ENCODE data around the gene IL36G.

IL36G gene

DNA sequence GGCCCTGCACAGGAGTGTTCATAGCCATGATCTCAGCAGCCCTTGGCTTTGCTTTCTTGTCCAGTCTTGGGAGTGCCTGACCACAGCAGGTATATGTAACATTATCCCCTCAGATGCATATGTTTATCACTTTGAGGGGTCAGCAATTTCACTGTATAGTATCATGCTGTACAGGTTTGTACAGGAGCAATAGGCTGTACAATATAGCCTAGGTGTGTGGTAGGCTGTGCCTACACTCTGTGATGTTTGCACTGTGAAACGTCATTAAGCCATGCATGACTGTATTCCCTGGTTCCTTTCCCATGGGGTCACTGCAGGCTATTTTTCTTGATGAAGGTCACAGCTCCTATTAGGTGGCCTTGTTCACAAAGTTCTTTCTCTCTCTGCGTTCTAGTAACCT, 4.7 kb upstream of the IL36G start:
- no peak for DNase-seq

DNA sequence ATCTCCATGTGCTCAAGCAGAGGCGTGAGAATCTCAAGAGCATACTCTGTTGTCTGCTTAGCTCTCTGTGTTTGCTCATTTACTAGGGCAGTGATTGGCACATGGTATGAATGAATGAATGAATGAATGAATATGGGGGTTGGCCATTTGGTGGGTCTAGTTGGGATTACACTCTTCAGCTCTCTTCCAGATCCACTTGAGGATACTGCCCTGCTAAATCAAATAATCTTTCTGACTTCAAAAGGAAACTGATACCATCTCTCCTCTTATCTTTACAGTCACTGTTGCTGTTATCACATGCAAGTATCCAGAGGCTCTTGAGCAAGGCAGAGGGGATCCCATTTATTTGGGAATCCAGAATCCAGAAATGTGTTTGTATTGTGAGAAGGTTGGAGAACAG, 1.9 kb downstream of the IL36G start:
- DNase-seq: no peak

DNA sequence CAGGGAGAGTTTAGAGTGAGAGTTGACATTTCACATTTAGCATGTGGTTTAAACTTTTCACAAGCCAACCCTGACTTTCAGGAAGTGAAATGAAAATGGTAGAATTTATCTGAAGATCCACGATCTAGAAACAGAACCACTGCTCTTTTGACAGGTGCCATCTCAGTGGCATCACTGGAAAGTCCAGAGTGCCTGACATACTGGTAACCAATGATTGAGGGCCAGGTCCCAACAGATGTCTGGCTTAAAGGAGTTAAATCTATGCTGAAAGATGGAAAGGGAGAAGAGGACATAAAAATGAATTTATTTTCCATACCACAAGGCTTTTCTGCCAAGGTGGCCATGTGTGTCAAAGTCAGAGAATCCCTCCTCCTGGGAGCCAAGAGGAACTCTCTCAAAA, 2.7 kb downstream of the IL36G start:
- DNase-seq: no peak

DNA sequence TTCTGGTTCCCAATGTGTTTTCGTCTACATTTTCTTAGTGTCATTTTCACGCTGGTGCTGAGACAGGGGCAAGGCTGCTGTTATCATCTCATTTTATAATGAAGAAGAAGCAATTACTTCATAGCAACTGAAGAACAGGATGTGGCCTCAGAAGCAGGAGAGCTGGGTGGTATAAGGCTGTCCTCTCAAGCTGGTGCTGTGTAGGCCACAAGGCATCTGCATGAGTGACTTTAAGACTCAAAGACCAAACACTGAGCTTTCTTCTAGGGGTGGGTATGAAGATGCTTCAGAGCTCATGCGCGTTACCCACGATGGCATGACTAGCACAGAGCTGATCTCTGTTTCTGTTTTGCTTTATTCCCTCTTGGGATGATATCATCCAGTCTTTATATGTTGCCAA, 7.3 kb downstream of the IL36G start:
- no peak for DNase-seq

DNA sequence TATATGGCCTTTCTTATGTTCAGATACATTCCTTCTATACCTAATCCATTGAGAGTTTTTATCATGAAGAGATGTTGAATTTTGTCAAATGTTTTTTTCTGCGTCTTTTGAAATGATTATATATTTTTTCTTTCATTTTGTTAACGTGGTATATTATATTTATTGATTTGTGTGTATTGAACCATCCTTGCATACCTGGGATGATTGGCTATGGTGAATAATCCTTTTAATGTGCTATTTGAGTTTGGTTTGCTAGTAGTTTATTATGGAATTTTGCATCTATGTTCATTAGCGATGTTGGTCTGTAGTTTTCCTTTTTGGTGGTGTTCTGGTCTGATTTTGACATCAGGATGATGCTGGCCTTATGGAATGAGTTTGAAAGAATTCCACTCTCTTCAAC, 11.8 kb downstream of the IL36G start:
- DNase-seq: no peak

DNA sequence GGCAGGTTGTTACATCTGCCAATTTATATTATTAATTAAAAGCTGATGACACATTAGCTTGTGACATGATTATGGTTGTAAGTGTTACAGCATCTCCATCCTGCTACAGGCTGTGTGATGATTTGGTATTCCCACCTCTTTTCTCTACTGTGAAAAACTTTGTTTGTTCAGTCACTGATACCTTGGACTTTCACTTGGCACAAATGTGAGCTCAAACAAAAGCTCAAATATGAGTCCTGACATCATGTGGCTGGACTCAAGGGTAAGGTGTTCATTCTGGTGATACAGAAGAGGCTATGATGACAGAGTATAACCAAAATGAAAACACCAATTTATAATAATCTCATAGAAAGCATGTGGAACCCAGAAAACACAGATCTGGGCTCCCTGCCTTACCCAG, 16.0 kb downstream of the IL36G start:
- DNase-seq: no peak

DNA sequence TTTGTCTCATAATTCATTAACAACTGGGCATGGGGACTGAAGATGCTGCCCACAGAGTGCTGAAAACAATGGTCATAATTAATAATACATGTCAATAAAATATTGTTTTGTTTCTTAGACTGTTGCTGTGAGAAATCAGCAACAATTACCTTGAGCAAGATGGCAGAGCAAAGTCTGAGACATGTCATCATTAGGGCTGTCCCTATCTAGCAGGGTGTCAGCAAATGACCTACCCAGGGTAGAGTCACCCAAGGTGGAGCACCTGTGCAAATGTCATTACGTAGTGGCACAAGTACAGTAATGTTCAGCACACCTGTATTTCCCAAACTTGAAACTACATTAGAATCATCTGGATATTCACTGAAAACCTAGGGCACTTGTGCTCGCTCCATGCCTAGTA, 16.8 kb downstream of the IL36G start:
- no peak for DNase-seq

DNA sequence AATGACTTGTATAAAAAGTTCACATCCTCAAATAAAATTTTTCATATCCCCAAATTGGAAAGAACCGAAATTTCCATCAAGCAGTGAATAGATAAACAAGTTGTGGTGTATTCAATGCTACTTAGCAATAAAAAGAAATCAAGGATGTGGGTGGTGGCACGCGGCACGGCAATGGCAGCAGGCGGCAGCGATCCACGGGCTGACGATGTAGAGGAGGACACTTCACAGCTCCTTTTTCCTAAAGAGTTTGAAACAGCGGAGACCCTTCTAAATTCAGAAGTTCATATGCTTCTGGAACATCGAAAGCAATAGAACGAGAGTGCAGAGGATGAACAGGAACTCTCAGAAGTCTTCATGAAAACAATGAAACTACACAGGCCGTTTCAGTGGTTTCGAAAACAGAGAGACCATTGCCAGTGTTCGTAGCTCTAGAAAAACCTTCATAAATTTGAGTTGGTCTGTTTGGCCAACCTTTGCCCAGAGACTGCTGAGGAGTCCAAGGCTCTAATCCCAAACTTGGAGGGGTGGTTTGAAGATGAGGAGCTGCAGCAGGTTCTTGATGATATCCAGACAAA, 17.6 kb downstream of the IL36G start:
- no peak for DNase-seq

DNA sequence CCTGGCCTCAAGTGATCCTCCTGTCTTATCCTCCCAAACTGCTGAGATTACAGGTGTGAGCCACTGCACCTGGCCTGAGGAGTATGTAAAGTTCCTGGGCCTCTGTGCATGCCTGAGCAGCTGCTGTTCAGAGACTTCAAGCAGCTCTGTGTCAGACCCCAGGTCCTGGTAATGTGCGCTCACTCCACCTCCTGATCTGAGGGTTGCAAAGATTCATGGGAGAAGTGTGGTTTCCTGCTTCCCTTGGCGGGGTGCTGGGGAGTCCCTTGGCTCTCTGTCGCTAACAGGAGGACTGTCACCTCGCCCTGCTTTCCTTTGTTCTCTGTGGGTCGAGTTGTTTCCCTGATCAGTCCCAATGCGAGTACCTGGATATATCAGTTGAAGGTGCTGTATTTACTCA, 18.8 kb downstream of the IL36G start:
- DNase-seq: no peak

DNA sequence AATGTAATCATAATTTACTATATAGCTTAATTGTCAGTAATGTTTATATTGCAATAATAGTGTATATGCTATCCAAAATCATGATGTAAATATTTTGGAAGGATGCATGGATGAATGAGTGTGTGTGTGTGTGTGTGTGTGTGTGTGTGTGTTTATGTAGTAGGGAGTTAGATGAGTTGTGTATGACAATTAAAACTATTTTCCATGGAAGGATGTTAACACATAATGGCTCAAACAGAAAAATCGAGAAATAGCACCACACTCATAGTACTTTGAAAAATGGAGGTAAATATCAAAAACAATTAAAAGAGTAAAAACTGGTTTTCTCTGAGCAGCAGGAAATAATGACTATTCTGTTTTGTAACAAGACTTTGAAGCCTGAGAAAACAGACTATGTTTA, 19.3 kb downstream of the IL36G start:
- DNase-seq: no peak

DNA sequence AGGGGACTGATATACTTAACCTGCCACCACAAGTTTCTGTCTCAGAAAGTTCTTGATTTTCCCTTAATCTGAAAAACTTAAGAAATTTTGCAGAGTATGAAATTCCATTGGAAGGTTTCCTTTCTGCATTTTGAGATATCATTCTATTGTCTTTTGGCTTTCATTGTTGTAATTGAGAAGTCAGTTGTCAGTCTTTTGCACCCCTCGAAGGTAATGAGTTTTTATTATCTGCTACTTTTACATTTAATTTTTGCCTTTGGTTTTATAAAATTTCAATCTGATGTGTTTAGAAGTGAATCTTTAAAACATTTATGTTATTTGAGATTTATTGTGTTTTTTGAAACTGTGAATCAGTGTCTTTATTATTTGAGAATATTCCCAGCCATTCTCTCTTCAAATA, 22.6 kb downstream of the IL36G start:
- DNase-seq: no peak

DNA sequence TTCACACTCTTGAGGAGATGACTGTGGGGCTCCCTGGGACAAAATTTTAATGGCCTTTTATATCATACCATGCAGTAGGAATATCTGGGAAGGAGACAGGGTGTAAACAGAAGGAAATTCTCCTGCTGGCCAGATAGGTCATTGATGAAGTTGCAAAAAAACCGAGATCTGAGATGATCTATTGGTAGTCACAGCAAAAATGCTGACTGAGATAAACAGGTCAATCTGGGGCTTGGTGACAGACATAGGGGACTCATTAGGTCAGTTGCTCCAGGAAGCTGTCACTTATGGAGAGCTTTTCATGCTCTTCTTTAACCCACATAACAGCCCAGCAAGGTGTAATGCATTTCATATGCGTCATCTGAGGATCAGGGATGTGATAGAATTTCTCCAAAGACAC, 24.9 kb downstream of the IL36G start:
- no peak for DNase-seq

DNA sequence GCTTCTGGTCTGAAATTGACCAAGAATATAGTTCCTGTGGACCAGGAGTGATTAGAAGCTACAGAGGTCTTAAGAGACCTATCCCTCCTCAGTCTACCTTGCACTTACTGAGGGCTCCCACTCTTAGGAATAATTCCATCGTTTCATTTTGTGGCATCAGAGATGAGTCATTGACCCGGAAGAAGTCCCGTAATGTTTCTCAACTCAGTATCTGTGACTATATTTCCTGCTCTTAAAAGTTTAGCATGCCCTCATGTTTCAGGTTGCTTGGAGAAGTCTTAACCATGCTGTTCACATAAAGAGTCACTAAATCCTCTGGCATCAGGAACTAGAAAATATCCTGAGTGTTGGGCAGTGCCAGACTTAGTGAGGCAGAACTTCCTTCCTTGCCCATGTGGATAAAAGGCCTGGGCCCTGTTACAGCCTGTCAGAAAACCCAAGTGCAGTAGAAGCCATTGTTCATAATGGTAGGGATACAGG, 27.3 kb downstream of the IL36G start, which contains the start of gene IL36A:
IL36A (plus strand) TSS at position 430 of the 480 bp plus-strand sequence. CDS start 413 bp downstream, outside the sequence.
- DNase-seq: no peak

DNA sequence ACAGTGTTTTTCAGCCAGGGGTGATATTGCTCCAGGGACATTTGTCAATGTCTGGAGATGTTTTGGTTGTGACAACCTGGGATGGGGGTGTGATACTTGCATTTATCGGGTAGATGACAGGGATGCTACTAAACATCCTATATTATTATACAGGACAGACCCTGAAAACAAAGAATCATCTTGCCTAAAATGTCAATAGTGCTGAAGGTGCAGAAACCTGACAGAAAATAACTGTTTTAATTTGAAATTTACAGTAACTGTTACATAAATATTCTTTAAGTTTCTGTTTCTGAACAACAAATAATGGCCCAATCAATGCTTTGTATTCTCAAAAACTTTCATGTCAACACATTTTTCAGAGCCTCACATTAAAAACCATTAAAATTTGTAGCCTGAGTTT, 29.4 kb downstream of the IL36G start:
- DNase-seq: no peak

DNA sequence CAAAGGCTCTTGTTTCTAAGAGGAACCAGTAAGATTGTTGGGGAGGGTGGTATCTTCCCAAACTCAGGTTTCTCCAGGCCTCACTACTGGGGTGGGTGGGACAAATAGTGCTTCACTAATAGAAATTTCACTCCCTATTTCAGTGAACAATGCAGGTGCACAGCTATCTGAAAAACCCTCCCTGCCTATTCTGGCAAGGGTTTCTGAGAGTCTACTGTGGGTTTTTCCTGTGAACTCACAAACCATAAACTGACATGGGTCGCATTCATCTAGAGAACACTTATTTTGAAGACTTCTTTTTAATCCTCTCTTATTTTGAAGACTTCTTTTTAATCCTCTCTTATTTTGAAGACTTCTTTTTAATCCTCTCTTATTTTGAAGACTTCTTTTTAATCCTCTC, 31.8 kb downstream of the IL36G start:
- no peak for DNase-seq

DNA sequence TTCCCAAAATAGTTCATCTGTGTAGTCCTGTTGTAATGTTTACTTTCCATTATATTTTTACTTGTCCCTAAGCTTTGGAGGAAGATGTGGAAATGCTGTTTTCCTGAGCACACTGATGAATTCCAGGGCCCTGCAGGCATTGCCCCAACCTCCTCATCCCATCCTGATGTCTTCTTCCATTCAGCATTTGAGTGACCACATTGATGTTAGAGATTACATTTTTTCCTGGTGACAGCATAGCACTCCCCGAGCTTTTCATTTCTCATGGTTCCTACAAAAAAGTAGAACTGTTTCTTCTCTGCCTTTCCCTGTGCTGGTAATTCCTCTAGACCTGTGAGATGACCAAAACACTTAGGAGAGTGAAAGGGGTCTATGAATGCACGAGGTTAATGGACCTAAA, 32.3 kb downstream of the IL36G start:
- DNase-seq: no peak

DNA sequence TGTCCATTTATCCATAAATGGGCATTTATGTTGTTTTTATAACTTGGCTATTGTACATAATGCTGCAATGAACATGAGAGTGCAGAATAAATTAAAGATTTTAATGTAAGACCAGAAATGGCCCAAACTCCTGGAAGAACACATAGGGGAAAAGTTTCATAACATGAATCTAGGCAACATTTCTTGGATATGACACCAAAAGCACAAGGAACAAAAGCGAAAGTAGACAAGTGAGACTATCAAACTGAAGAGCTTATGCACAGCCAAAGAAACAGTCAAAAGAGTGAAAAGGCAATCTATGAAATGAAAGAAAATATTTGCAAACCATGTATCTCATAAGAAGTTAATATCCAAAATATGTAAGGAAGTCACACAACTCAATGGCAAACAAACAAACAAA, 33.3 kb downstream of the IL36G start:
- no peak for DNase-seq

DNA sequence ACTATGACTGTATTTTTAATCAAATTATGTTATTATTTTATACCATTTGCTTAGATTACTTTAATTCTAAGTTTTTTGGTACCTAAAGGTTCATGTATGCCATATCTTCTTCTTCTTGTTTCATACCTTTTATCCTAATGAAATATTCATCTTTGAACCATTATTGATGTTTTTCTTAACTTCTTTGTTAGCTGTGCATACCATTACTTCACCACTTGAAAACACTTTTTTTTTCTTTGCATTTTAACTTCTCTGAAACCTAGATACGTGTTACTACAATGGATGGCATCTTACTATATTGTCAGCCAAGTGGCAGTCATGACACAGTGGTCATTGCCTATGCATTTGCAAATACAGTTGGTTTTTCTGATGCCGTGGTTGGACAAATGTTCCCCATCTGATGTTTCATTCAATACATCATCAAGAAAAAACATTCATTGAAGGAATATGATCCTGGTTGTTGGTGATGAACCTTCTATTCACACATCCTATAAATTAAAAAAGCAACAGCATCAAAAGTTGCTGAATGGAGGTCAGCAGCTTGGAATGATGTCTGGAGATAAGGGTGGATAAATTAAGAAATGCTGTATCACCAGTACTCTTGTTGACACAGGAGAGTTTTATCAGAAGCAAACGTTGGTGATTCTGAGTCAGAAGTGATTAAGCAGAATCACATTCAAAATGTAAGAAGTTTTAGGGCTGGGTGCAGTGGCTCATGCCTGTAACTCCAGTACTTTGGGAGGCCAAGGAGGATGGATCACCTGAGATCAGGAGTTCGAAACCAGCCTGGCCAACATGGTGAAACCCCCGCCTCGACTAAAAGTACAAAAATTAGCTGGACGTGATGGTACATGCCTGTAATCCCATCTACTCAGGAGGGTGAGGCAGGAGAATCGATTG, 34.9 kb downstream of the IL36G start:
- no peak for DNase-seq

DNA sequence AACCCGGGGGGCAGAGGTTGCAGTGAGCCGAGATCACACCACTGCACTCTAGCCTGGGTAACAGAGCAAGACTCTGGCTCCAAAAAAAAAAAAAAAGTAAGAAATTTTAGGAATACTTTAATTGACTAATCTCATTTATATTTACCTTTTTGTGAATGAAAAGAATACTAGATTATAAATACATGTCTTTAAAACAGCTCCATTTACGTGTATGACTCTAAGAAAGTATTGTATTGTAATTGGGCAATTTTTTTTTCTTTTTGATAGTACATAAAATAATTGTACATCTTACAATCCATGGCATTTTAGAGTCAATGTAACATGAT, 35.5 kb downstream of the IL36G start:
- DNase-seq: no peak

DNA sequence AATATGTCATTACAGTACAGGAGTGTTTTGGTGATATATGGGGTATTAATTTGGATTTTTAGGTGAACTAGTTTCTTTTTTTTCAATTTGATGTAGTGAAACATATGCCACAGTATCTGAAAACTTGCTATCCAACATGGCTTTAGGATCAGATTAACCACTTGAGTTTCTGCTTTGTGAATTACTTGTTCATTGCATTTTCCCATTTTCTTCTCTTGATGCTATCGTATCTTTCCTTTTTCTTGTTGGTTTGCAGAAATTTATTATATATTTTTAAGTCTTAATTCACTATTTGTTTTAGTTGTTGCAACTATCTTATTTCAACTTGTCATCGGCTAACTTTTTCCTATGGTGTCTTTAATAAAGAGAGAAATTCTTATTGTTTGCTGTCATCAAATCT, 36.3 kb downstream of the IL36G start:
- DNase-seq: no peak

DNA sequence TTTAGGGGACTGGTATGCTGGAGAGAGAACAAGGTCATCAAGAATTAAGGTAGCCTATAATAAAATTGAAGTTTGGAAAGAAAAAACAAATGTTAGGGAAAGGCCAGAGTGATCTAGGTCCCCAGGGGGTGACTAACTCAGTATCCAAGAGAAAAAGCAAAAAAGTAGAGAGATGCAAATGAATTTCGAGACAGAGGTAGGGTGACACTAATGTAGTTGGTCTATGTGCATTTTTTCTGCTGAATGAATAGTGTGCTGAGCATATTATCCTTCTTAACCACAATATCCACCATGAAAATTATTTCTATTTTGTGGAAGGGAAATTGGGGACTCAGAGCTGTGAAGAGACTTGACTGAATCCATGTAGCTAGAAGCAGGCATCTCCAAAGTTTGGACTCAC, 37.2 kb downstream of the IL36G start:
- DNase-seq: no peak

DNA sequence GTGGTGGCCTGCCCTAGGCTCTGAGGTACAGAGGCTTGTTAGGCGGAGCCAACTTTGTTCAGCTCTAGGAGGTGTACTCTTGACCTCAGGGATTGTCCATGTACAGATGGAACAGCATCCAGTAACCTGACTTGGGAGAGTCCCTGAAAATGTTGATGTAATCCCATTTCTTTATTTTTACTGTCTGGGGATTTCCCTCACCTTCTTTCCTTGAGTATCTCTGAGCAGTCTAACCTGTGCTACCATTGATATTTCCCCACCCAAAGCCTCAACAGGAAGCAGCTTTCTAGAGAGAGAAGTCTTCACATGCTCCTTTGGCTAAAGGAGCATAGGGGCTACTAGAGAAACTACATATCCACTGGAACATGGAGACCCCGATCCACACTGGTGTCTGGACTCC, 37.8 kb downstream of the IL36G start:
- DNase-seq: no peak

DNA sequence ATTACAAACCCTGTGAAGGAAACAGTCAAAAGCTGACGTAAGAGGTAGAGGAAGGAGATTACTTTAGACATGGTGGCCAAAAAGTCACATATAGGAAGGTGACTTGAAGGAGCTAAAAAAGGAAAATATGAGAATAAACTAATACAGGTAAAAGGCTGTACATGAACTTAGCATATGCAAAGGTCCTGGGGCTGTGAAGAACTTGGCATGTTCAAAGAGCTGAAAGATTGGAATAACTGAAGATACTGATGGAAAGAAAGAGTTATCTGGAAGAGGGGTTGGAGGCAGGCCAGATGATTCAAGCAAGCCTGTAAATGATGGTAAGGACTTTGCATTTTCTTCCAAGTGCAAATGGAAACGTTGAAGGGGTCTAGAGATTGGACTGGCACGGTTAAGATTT, 40.7 kb downstream of the IL36G start:
- DNase-seq: no peak

DNA sequence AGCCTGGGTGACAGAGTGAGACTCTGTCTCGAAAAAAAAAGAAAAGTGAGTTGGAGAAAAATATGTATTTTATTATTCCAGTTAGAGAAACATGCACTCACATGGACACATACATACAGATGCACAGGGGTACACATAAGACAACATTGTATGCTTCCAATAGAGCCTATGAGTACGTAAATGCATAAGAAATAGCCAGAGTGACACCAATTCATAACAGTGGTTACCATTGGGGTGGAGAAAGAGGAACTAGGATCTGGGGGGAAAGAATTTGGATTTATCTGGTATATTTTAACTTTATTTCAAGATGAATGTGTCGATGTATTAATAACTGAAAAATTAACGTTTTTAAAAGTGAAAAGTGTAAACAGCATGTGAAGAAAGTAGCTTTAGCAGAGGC, 43.5 kb downstream of the IL36G start:
- DNase-seq: no peak

DNA sequence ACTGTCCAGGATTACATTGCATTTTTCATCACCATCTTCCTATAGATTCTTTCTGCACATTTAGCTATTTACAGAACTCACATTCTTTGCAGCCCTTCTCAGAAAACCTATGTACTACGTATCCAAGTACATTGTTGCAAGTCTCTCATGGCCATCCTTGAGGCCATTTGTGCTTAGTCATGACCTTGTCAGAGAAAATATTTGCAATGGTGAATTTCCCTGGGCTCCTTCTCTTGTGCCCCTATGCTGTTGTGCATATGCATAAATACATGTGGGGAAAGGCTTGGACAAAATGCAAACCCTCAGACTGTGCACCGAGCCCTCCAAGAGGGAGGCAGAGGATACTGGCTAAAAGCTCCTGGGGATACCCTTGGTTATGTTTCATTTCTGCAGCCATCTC, 47.0 kb downstream of the IL36G start:
- DNase-seq: no peak
